SU-DHL-6 (cell line): ENCODE measurements around the gene NELFE.

Experiments
- H2AFZ ChIP-seq: fragments of 200-600 bp; sonication (generic); 2 replicates; pipeline ENCODE4 v1.6.1; 2014; ENCODE audit warnings: low read depth, mild to moderate bottlenecking, moderate library complexity, mixed read lengths, antibody characterized with exemption, low read length; ENCODE audit not compliant: severe bottlenecking
- H3F3A ChIP-seq: fragments of 200-600 bp; shearing (Covaris generic); 2 replicates; pipeline ENCODE4 v1.6.0; 2016; ENCODE audit warnings: antibody characterized with exemption, mild to moderate bottlenecking; ENCODE audit not compliant: insufficient read depth
- H3K27ac ChIP-seq: fragments of 200-600 bp; sonication (generic); 2 replicates; pipeline ENCODE4 v1.5.1; 2016; ENCODE audit warnings: low read depth, mild to moderate bottlenecking, low read length, moderate library complexity, mixed read lengths
- H3K27me3 ChIP-seq: fragments of 200-600 bp; sonication (generic), shearing (Covaris generic); 2 replicates; pipeline ENCODE4 v1.6.0; 2014; ENCODE audit warnings: mild to moderate bottlenecking, low read length
- H3K36me3 ChIP-seq: fragments of 200-600 bp; sonication (generic); 2 replicates; pipeline ENCODE4 v1.6.1; 2014; ENCODE audit warnings: mild to moderate bottlenecking, low read length, mixed read lengths
- H3K4me2 ChIP-seq: fragments of 300-600, 200-600 bp; shearing (Covaris generic), sonication (generic); 2 replicates; pipeline ENCODE4 v1.6.0; 2014; ENCODE audit warnings: low read length, low read depth, mild to moderate bottlenecking; ENCODE audit not compliant: poor library complexity, severe bottlenecking
- H3K4me3 ChIP-seq: fragments of 200-600 bp; sonication (generic); 2 replicates; pipeline ENCODE4 v1.5.1; 2014; ENCODE audit warnings: antibody characterized with exemption, low read length, mild to moderate bottlenecking, mixed read lengths; ENCODE audit not compliant: insufficient read depth, poor library complexity, severe bottlenecking
- H3K79me2 ChIP-seq: fragments of 200-600 bp; sonication (generic); 2 replicates; pipeline ENCODE4 v1.6.1; 2014; ENCODE audit warnings: mild to moderate bottlenecking, low read length, moderate library complexity; ENCODE audit not compliant: insufficient read depth
- H3K9ac ChIP-seq: fragments of 200-600 bp; sonication (generic); 2 replicates; pipeline ENCODE4 v1.7.0; 2014; ENCODE audit warnings: mild to moderate bottlenecking, low read length
- H3K9me2 ChIP-seq: fragments of 200-600 bp; sonication (generic); replicated peaks from 2 replicates; pipeline ENCODE4 v1.6.1; 2014; ENCODE audit warnings: low read length; ENCODE audit not compliant: insufficient read depth
- H3K9me3 ChIP-seq: fragments of 200-600 bp; sonication (generic); 2 replicates; pipeline ENCODE4 v1.6.1; 2014; ENCODE audit warnings: low read length, mixed read lengths; ENCODE audit not compliant: insufficient read depth
- H4K20me1 ChIP-seq: fragments of 200-600 bp; sonication (generic); 2 replicates; pipeline ENCODE4 v1.6.1; 2014; ENCODE audit warnings: low read depth, mild to moderate bottlenecking, antibody characterized with exemption, low read length, moderate library complexity, mixed read lengths
- CTCF ChIP-seq: fragments of 200-600 bp; sonication (generic); IDR thresholded peaks from one replicate; pipeline ENCODE4 v1.5.1; 2017; ENCODE audit warnings: antibody characterized with exemption, mild to moderate bottlenecking, low read length, moderate library complexity; ENCODE audit not compliant: insufficient read depth, poor library complexity, severe bottlenecking
- EZH2phosphoT487 ChIP-seq: fragments of 200-600 bp; sonication (generic), shearing (Covaris generic); conservative IDR thresholded peaks from 2 replicates; pipeline ENCODE4 v1.6.1; 2018; ENCODE audit warnings: mild to moderate bottlenecking, antibody characterized with exemption, low read length, moderate library complexity, mixed read lengths

NELFE gene

GRCh38 chr6:31949926-31950548, 8.7 kb downstream of the NELFE start:
- Histone ChIP-seq H3F3A (no peaks in the 10 kb centered on the region), H3K27ac (no peak overlapping the region), H3K79me2 (no peaks in the 10 kb centered on the region), H3K9me2 (no peaks in the 10 kb centered on the region), H3K27me3 (no peaks in the 10 kb centered on the region), H3K9me3 (no peaks in the 10 kb centered on the region), H3K9ac (no peak overlapping the region), H3K4me3 (no peak overlapping the region), H2AFZ (no peak overlapping the region), H3K36me3 (no peaks in the 10 kb centered on the region), H3K4me2 (no peak overlapping the region), H4K20me1 (no peaks in the 10 kb centered on the region)
- TF ChIP-seq EZH2phosphoT487 (no peak), CTCF (no peak)

GRCh38 chr6:31948753-31949413, 9.9 kb downstream of the NELFE start:
- Histone ChIP-seq H2AFZ (no peak overlapping the region), H3K4me2 (no peak overlapping the region), H3K79me2 (no peaks in the 10 kb centered on the region), H3K9me2 (no peaks in the 10 kb centered on the region), H3F3A (no peaks in the 10 kb centered on the region), H3K27ac (no peak overlapping the region), H3K9me3 (no peaks in the 10 kb centered on the region), H3K27me3 (no peaks in the 10 kb centered on the region), H3K36me3 (no peaks in the 10 kb centered on the region), H3K4me3 (no peak overlapping the region), H4K20me1 (no peaks in the 10 kb centered on the region), H3K9ac (no peak overlapping the region)
- TF ChIP-seq CTCF, result no peak
- TF ChIP-seq EZH2phosphoT487, result no peak

GRCh38 chr6:31948306-31948705, 10.5 kb downstream of the NELFE start:
- H3K9me2 ChIP-seq, result no peaks in the 10 kb centered on the region
- no peaks in the 10 kb centered on the region for H3K36me3 ChIP-seq
- no peaks in the 10 kb centered on the region for H4K20me1 ChIP-seq
- no peaks in the 10 kb centered on the region for H3K79me2 ChIP-seq
- no peak overlapping the region for H3K4me3 ChIP-seq
- H3K27ac ChIP-seq, result no peak overlapping the region
- no peak overlapping the region for H3K9ac ChIP-seq
- no peak overlapping the region for H3K4me2 ChIP-seq
- no peak for TF ChIP-seq EZH2phosphoT487
- TF ChIP-seq CTCF, result no peak
- H2AFZ ChIP-seq, result no peak overlapping the region
- no peaks in the 10 kb centered on the region for H3K9me3 ChIP-seq
- no peaks in the 10 kb centered on the region for H3F3A ChIP-seq
- H3K27me3 ChIP-seq, result no peaks in the 10 kb centered on the region
